NCI-H524 treated with DMSO at 0.1 percent for 48 hours (cell line): ENCODE results near the gene EOMES.
A peak's percentile ranks its signal among the peaks of the same experiment; 100 is the strongest.
"Not testable (repeated sequence)": the region's sequence is repeated elsewhere in the genome, so short reads cannot be mapped to it uniquely, and the experiment has no call there.

Source experiments
- DNase-seq: peaks from one replicate; lab custom pipeline; 2025; lab: John Stamatoyannopoulos, UW

EOMES gene

GRCh38 chr3:27721717-27722564 is at the start of gene EOMES:
EOMES (minus strand) TSS chr3:27722323; CDS start chr3:27722294, 29 bp downstream.
- DNase-seq, result peak; percentile 58

GRCh38 chr3:27770384-27770783 is 48.3 kb upstream of the EOMES start:
- not testable (repeated sequence) for DNase-seq

GRCh38 chr3:27767000-27767399 is 44.9 kb upstream of the EOMES start:
- no peak for DNase-seq

GRCh38 chr3:27758083-27758482 is 36.0 kb upstream of the EOMES start:
- no peak for DNase-seq

- DNase-seq, result no peak
Observed at GRCh38 chr3:27756877-27757276, 34.8 kb upstream of the EOMES start.

- DNase-seq, result no peak
Observed at GRCh38 chr3:27752926-27753325, 30.8 kb upstream of the EOMES start.

- DNase-seq, result no peak
Observed at GRCh38 chr3:27749643-27750042, 27.5 kb upstream of the EOMES start.

GRCh38 chr3:27746838-27747237 is 24.7 kb upstream of the EOMES start:
- peak; percentile 76 for DNase-seq

GRCh38 chr3:27740854-27741253 is 18.7 kb upstream of the EOMES start:
- no peak for DNase-seq

GRCh38 chr3:27737091-27737490 is 15.0 kb upstream of the EOMES start:
- DNase-seq, result no peak

- no peak for DNase-seq
Observed at GRCh38 chr3:27730774-27731659, 8.9 kb upstream of the EOMES start.

GRCh38 chr3:27729748-27730611 is 7.9 kb upstream of the EOMES start:
- no peak for DNase-seq

- DNase-seq, result no peak
Observed at GRCh38 chr3:27729325-27729724, 7.2 kb upstream of the EOMES start.

GRCh38 chr3:27728195-27729087 is 6.3 kb upstream of the EOMES start:
- DNase-seq, result no peak

GRCh38 chr3:27726240-27726639 is 4.1 kb upstream of the EOMES start:
- no peak for DNase-seq

GRCh38 chr3:27724459-27725197 is 2.5 kb upstream of the EOMES start:
- DNase-seq, result no peak

GRCh38 chr3:27723815-27724458 is 1.8 kb upstream of the EOMES start:
- no peak for DNase-seq

GRCh38 chr3:27723456-27723814 is 1.3 kb upstream of the EOMES start:
- DNase-seq, result no peak

GRCh38 chr3:27723001-27723445 is 900 bp upstream of the EOMES start:
- no peak for DNase-seq
